Fibroblast of pulmonary artery (primary cell): ENCODE results near the gene UBXN2A.
A peak's percentile ranks its signal among the peaks of the same experiment; 100 is the strongest.

Source experiments
- DNase-seq: peaks from one replicate; pipeline ENCODE4 v3.0.0-alpha.2; 2010; ENCODE audit warnings: low read depth
- H3K4me3 ChIP-seq: replicated peaks from 2 replicates; pipeline ENCODE4 v1.5.1; 2011; ENCODE audit warnings: low read depth, mild to moderate bottlenecking, control low read depth, low read length, moderate library complexity
- CTCF ChIP-seq: IDR thresholded peaks from 2 replicates; pipeline ENCODE4 v1.5.1; 2011; ENCODE audit warnings: mild to moderate bottlenecking, control low read depth, low read length, inconsistent platforms; ENCODE audit errors: missing control alignments

UBXN2A gene

GRCh38 chr2:24019729-24020128 is 79.5 kb downstream of the UBXN2A start:
- DNase-seq, result no peak
- H3K4me3 ChIP-seq, result no peak overlapping the region
- no peak for TF ChIP-seq CTCF

GRCh38 chr2:24020244-24020643 is 80.0 kb downstream of the UBXN2A start:
- H3K4me3 ChIP-seq, result no peak overlapping the region
- no peak for DNase-seq
- no peak for TF ChIP-seq CTCF

- TF ChIP-seq CTCF, result peak; percentile 26
- no peak for DNase-seq
- H3K4me3 ChIP-seq, result no peak overlapping the region
Observed at GRCh38 chr2:24021122-24021998, 81.1 kb downstream of the UBXN2A start.

- no peak for TF ChIP-seq CTCF
- no peak overlapping the region for H3K4me3 ChIP-seq
- DNase-seq, result no peak
Observed at GRCh38 chr2:24022324-24022974, 82.2 kb downstream of the UBXN2A start.

- no peak for DNase-seq
- TF ChIP-seq CTCF, result no peak
- H3K4me3 ChIP-seq, result no peak overlapping the region
Observed at GRCh38 chr2:24022975-24023575, 82.8 kb downstream of the UBXN2A start.

- peak; percentile 49 for DNase-seq
- no peak overlapping the region for H3K4me3 ChIP-seq
- TF ChIP-seq CTCF, result peak; percentile 44
Observed at GRCh38 chr2:24024018-24024417, 83.8 kb downstream of the UBXN2A start.
